ENCODE measurements around the gene TSPAN5. TPM values are rescaled to one million over a fixed set of nuclear protein-coding genes. Genes with fewer than 3 reads are reported as not detected.

The TSPAN5 gene
- total and polyA plus RNA-seq, 2 of the 4 experiments (the other 2 are of a cell fraction): 64.8 to 79.6 TPM

GRCh38 chr4:98627531-98628257 is 30.7 kb downstream of the TSPAN5 start:
- dilution Hi-C loops (cut with HindIII; ENCODE audit: low sequenced_read_pairs, unreplicated experiment): no loop called here
- peak overlapping the region; percentile 53 to 89 for H4K8ac ChIP-seq (ENCODE audit: low read depth in 2 of 2, low read length in 2 of 2)
- WGBS, 2 experiments (ENCODE audit: extremely low coverage in 2 of 2, insufficient read length in 1 of 2): no CpG with 5 or more reads among the region's 3 CpGs
- H3K27ac ChIP-seq (ENCODE audit: insufficient read depth, low read length): peak overlapping the region; percentile 58; the same call in 1 of the 2 replicates
- H3K56ac ChIP-seq (ENCODE audit: extremely low read depth, insufficient read depth, low read length): peak overlapping the region; percentile 82; the same call in 1 of the 2 replicates
- H2AK9ac ChIP-seq (replicated peaks; ENCODE audit: low read depth, low read length, poor library complexity): no peak overlapping the region
- H3K36me3 ChIP-seq (ENCODE audit: control insufficient read depth, insufficient read depth, low read length): 0 out of 2 replicates have a peak, but pooled peaks cover 5% of the 10 kb centered on the region
- H2BK15ac ChIP-seq (ENCODE audit: low read depth, low read length): no peak overlapping the region; the same call in 2 of the 3 replicates
- peak overlapping the region; percentile 39; the same call in 1 of the 2 replicates for H3K23ac ChIP-seq (ENCODE audit: low read depth, low read length)
- H3K4me3 ChIP-seq (ENCODE audit: insufficient read depth, low read depth, low read length): no peak overlapping the region
- peaks cover 4% of the 10 kb centered on the region for H3K9me3 ChIP-seq (ENCODE audit: control insufficient read depth, insufficient read depth, low read length)
- H4K20me1 ChIP-seq (ENCODE audit: insufficient read depth, low read length): peaks cover 9% of the 10 kb centered on the region; the same call in 1 of the 2 replicates
- no peak overlapping the region for H2AFZ ChIP-seq (replicated peaks; ENCODE audit: low read length, poor library complexity)
- H2BK120ac ChIP-seq (ENCODE audit: low read depth, low read length): peak overlapping the region; percentile 93
- BruUV-seq (replicated peaks): no TSS peak
- DNase-seq: peak; percentile 81
- peak overlapping the region; percentile 89 for H2BK5ac ChIP-seq (ENCODE audit: low read depth, low read length, poor library complexity, severe bottlenecking)
- intact Hi-C loops (cut with micrococcal nuclease): no loop called here
- peak overlapping the region; percentile 46 for H3K4me2 ChIP-seq (ENCODE audit: low read depth, low read length)
- H4K5ac ChIP-seq (ENCODE audit: low read depth, low read length): no peak overlapping the region; the same call in 1 of the 2 replicates
- peak overlapping the region; percentile 13; the same call in 1 of the 2 replicates for H2AK5ac ChIP-seq (ENCODE audit: low read depth, low read length)
- POLR2A ChIA-PET (ENCODE audit: unreplicated experiment): no interaction called here
- CTCF ChIA-PET: interaction anchor here (1.1 kb wide), 1 partner anchor 10 kb away, joined by 3 read pairs; no protein-coding TSS in a partner anchor
- peaks cover 8% of the 10 kb centered on the region; the same call in 1 of the 2 replicates for H3K9me1 ChIP-seq (ENCODE audit: insufficient read depth, low read length)
- H3K27me3 ChIP-seq (ENCODE audit: control insufficient read depth, insufficient read depth, low read length): no peaks in the 10 kb centered on the region
- peak overlapping the region; percentile 26; the same call in 1 of the 2 replicates for H3K14ac ChIP-seq (replicated peaks; ENCODE audit: low read depth, low read length)
- H3K18ac ChIP-seq (ENCODE audit: low read depth, low read length): peak overlapping the region; percentile 93; the same call in 1 of the 2 replicates
- peaks cover 30 to 61% of the 10 kb centered on the region in 2 experiments for H3K79me1 ChIP-seq (ENCODE audit: low read depth in 1 of 2, low read length in 2 of 2)
- H3K4ac ChIP-seq (ENCODE audit: low read depth, low read length): peak overlapping the region; percentile 87; the same call in 1 of the 2 replicates
- ATAC-seq (ENCODE audit: low read depth): peak; percentile 69
- 0 out of 2 replicates have a peak, but pooled peaks have one; percentile 13 for TF ChIP-seq BHLHE40 (IDR thresholded peaks at IDR 0.05; ENCODE audit: low read depth, low read length)
- peak; percentile 56; the same call in 1 of the 2 replicates for TF ChIP-seq CEBPB (IDR thresholded peaks at IDR 0.05; ENCODE audit: low read depth, low read length)
- TF ChIP-seq FOS (IDR thresholded peaks at IDR 0.05; ENCODE audit: low read depth, low read length): no peak
- no peak for TF ChIP-seq RFX5 (IDR thresholded peaks at IDR 0.05; ENCODE audit: low read depth, low read length)
- TF ChIP-seq RAD21 (IDR thresholded peaks at IDR 0.05; ENCODE audit: low read length): peak; percentile 32
- peaks cover 14% of the 10 kb centered on the region for H3K4me1 ChIP-seq (ENCODE audit: control insufficient read depth, insufficient read depth, low read length)
- H2BK20ac ChIP-seq (ENCODE audit: low read depth, low read length): peak overlapping the region; percentile 91
- in situ Hi-C loops (cut with MboI; ENCODE audit: low sequenced_read_pairs): no loop called here
- peak overlapping the region; percentile 41 for H4K91ac ChIP-seq (ENCODE audit: insufficient read depth, low read depth, low read length)
- H3K9ac ChIP-seq (ENCODE audit: low read depth, low read length): no peak overlapping the region

All from IMR-90 (cell line).